Mammary epithelial cell (primary cell): Measurements from ENCODE around the gene GDPD5.

Experiments used
- EZH2 ChIP-seq: IDR thresholded peaks from 2 replicates; pipeline ENCODE4 v1.6.1; 2012; ENCODE audit warnings: low read length, inconsistent platforms, borderline replicate concordance
- TF ChIP-seq, protein P1 (sequence below), 2 donors: IDR thresholded peaks in 1 of 2; conservative IDR thresholded peaks in 1 of 2; 2 replicates each; pipeline ENCODE4 v1.5.1; 2011 to 2012; ENCODE audit warnings: inconsistent platforms in 2 of 2, low read length in 2 of 2, mild to moderate bottlenecking in 2 of 2, control low read depth in 1 of 2, low read depth in 1 of 2; ENCODE audit not compliant: insufficient read depth in 1 of 2; ENCODE audit errors: extremely low read depth in 1 of 2

DNA sequence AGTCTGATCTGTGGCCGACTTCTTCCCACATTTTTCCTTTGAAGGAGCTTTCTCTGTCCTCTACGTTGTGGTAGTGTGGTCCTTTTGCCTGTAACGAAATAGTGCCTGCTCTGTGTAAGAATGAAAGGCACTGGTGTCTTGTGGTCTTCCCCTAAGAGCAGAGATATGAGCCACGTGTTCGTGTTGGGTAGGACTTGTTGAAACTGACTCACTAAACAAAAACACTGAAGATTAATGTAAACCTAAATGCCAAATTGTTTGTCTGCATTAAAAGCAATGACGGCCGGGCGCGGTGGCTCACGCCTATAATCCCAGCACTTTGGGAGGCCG lies 136.5 kb downstream of the GDPD5 start:
- TF ChIP-seq, protein P1, sequence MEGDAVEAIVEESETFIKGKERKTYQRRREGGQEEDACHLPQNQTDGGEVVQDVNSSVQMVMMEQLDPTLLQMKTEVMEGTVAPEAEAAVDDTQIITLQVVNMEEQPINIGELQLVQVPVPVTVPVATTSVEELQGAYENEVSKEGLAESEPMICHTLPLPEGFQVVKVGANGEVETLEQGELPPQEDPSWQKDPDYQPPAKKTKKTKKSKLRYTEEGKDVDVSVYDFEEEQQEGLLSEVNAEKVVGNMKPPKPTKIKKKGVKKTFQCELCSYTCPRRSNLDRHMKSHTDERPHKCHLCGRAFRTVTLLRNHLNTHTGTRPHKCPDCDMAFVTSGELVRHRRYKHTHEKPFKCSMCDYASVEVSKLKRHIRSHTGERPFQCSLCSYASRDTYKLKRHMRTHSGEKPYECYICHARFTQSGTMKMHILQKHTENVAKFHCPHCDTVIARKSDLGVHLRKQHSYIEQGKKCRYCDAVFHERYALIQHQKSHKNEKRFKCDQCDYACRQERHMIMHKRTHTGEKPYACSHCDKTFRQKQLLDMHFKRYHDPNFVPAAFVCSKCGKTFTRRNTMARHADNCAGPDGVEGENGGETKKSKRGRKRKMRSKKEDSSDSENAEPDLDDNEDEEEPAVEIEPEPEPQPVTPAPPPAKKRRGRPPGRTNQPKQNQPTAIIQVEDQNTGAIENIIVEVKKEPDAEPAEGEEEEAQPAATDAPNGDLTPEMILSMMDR (conservative IDR thresholded peaks at IDR 0.05 in 1 of 2, IDR thresholded peaks at IDR 0.05 in 1 of 2; ENCODE audit: extremely low read depth in 1 of 2, insufficient read depth in 1 of 2, low read depth in 1 of 2, low read length in 2 of 2): no peak
- no peak for TF ChIP-seq EZH2
